ENCODE measurements around the gene MAB21L3. TPM values are rescaled to one million over a fixed set of nuclear protein-coding genes. Genes with fewer than 3 reads are reported as not detected.

Gene MAB21L3
- polyA plus RNA-seq (ENCODE audit: insufficient read length in 4 of 4) = under 1 TPM in 3 of 4 donors, not detected in 1; 0.38 to 0.79 (median 0.62) TPM

DNA sequence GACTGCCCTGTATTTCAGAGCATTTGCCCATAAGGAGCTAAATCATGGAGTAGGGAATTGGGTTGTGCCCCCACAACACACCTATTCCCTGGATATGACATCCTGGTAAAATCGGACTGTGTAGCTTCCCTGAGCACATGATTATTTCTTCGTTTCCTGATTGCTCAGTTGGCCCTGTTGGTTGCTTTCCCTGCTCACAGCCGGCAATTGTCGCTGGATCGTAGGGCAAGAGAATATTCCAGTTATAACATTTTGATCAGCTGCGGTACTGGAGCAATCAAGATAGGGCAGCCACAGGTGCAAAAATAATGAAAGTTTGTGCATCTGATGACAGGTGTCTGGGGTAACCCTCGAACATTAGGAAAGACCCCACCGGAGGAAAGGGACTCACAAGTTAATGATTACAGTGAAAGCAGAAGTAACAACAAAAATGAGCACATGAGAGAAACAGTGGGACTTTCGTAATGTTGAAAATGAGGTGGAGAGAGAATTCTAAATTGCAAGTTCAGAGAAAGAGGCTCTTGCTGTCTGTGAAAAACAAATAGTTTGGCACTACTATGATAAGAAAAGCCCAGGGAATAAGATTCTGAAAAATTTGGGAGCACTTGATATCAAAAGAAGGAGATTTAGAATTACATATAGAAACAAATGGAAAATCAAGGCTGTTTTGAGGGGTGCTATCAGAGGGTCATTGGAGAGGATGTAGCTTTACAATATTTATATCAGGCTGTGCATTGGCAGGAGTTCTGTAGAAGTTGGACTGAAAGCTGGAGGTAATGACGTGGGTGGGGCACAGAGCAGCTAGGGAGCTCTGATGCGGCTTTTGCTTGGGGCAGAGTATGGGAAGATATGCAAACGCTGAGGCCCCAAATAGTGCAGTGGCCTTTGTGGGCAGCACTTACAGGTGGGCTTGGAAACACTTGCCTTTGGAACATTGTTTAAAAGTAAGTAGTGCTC is at the start of gene MAB21L3:
MAB21L3 (plus strand) TSS at position 833 of the 957 bp plus-strand sequence. CDS start 1,217 bp downstream, outside the sequence.
- DNase-seq (ENCODE audit: low read depth in 4 of 4, low spot score in 3 of 4) = no peak

DNA sequence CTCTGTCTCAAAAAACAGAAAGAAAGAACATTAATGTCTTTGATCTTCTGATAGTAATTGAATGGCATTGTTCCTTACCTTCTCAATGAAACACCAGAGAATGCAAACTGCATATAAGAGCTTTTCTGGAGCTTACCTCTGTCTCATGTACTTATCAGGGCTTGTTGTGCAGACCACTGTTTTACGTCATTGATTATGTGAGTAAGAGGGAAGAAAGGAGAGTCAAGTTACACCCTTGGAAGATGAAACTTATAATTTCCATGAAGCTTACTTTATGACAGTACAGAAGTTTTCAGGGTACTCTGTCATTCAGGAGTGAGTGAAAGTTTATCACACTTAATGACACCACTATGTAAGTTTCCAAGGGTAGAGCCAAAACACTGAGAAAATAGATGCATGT is 49.0 kb upstream of the MAB21L3 start:
- DNase-seq (ENCODE audit: low read depth in 4 of 4, low spot score in 3 of 4) = no peak

DNA sequence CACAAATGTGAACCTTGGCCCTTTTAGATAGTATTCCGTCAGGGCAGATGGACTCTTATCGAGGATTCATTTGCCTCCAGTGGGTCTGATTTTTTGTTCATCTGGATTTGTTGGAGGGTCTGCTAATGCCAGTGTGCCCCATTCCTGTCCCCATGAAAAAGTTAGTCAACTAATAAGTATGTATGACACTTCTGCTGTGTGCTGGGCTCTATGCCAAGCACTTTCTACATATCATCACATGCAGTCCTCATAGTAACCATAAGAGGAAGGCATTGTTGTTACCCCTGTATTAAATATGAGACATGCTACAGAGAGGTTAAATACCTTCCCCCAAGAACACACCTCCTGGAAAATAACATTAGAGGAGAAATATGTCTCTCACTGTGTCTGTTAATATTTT is 46.6 kb upstream of the MAB21L3 start:
- no peak for DNase-seq (ENCODE audit: low read depth in 4 of 4, low spot score in 3 of 4)

DNA sequence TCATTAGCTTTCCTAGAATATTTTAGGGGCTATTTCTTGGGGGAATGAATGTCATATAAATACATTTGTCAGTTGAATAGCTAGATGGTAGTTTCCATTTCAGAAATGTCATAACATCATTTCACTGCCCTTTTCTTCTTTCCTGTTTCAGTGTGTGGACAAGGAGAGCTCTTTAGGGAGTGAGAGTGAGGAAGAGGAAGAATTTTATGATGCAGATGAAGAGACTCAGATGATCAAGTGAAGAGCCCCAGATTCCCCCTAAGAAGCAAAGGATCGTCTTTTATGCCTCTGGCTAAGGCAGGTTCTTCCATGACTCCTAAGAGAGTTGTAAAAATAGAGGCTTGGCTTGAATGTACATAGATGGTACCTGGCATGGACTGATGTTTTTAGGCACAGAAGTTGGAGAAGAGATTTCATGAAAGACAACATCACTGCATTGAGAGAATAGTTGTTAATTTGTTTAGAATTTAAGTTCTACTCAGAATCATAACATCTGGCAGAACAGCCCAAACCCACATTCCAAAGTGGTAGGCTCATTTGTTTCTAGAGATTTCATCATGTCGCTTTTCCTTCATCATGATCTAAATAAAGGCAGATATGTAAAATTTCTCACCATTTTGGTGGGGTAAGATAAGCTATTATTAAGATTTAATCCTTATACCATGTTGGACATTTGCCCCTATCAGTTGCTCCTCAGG is 44.2 kb upstream of the MAB21L3 start:
- no peak for DNase-seq (ENCODE audit: low read depth in 4 of 4, low spot score in 3 of 4)

DNA sequence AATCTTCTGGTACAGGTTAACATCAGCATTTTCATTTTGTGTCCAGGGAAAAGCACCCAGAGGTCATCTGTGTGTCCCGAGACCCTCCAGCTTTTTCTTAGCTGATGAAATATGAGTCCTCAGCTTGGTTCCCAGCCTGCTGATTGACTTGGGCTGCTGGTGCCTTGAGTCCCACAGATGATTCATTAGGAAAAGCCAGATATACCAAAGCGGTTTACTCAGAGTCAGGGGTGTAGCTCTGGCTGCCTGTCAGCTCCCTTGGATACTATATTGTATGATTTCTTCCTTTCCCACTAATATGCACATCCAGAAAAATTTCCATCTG is 43.7 kb upstream of the MAB21L3 start:
- no peak for DNase-seq (ENCODE audit: low read depth in 4 of 4, low spot score in 3 of 4)

DNA sequence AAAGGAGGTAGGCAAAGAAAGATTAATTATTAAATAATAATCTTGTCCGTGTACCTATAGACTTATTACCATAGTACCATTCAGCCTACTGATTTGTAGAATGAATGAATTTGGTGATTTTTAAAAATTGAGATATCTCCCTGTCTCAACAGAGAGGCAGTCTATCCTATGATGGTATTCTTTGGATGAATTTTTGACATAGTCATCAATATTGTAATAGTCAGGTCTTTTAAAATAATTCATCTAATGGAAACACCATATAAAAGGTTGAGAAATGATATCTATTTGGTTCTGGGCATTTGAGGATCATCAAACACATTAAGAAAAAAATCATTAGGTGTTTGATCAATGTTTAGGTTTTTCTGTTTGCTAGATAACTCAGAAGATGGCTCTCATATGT is 35.6 kb upstream of the MAB21L3 start:
- no peak for DNase-seq (ENCODE audit: low read depth in 4 of 4, low spot score in 3 of 4)

GRCh38 chr1:116075990-116076389 is 35.2 kb upstream of the MAB21L3 start:
- no peak for DNase-seq (ENCODE audit: low read depth in 4 of 4, low spot score in 3 of 4)

GRCh38 chr1:116076831-116077230 is 34.4 kb upstream of the MAB21L3 start:
- no peak for DNase-seq (ENCODE audit: low read depth in 4 of 4, low spot score in 3 of 4)

DNA sequence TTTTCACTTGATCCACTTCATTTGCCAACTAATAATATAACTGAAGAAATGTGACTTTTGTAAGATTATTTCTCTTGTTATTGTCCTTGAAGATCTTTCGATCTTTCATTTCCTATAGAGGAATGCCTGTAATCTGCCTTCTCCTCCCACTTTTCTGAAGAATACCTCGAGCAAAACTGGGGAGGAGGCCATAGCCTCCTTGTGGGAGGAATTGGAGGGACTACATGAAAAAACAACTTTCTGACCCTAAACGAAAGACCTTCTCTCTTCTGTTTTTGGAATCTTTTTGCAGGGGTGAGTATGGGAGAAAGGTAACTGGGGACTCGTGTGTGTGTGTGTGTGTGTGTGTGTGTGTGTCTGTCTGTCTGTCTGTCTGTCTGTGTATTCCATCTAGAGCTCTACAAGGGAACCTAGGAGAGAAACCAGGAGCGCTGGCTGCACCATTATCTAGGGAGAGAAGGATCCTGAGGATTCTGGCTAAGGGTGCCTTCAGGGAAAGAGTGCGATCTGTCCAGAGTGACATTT is 32.4 kb upstream of the MAB21L3 start:
- DNase-seq (ENCODE audit: low read depth in 4 of 4, low spot score in 3 of 4) = no peak

DNA sequence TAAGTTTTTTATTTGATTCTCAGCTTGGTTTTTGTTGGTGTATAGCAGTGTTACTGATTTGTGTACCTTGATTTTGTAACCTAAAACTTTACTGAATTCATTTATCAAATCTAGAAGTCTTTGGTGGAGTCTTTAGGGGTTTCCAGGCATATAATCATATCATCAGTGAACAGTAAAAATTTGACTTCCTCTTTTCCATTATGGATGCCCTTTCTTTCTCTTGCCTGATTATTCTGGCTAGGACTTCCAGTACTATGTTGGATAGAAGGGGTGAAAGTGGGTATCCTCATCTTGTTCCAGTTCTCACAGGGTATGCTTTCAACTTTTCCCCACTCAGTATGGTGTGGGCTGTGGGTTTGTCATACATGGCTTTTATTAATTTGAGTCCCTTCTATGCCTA is 23.6 kb upstream of the MAB21L3 start:
- no peak for DNase-seq (ENCODE audit: low read depth in 4 of 4, low spot score in 3 of 4)

- DNase-seq (ENCODE audit: low read depth in 4 of 4, low spot score in 3 of 4) = no peak
Observed at GRCh38 chr1:116089870-116090269, 21.3 kb upstream of the MAB21L3 start.

- no peak for DNase-seq (ENCODE audit: low read depth in 4 of 4, low spot score in 3 of 4)
Observed at GRCh38 chr1:116091083-116091482, 20.1 kb upstream of the MAB21L3 start.

- DNase-seq (ENCODE audit: low read depth in 4 of 4, low spot score in 3 of 4) = no peak
Observed at GRCh38 chr1:116092752-116093489, 18.3 kb upstream of the MAB21L3 start.

DNA sequence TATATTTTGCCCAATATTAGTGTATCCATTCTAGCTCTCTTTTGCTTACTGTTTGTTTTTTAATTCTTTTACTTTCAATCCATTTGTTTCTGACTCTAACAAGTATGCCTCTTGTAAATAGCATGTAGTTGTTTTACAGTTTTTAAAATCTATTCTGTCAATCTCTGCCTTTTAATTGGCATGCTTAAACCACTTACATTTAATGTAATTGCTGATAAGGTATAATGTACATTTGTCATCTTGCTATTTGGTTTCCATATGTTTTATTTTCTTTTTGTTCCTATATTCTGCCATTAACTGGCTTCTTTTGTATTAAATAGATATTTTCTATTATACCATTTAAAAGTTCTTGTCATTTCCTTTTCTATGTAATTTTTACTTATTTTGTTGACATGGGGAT is 16.2 kb upstream of the MAB21L3 start:
- no peak for DNase-seq (ENCODE audit: low read depth in 4 of 4, low spot score in 3 of 4)

DNA sequence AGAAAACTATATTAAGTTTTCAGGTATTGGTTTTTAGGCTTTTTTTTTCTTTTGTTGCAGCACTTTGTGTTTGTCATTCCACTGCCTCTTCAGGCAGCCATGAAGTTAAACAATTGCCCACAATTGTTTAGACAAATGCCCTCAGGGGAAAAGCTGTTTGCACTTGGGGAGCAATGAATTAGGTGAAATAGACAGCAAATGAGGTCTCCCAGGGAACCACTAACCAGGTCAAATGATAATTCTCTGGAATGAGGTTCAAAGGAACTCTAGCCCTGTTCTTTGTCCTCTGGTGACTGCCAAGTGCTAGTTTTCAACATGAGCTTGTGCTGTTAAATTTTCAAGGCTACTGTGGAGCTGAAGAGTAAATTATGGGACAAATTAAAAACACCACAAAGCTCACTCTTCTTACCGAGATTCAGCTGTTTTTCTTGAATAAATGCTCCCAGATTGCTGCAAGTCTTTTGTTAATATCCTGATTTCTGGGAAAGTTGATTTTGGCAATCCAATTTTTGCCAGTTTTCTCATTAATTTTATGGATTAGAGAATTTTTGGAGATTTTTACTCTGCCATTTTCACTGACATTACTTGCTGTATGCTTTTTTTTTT is 15.1 kb upstream of the MAB21L3 start:
- no peak for DNase-seq (ENCODE audit: low read depth in 4 of 4, low spot score in 3 of 4)

DNA sequence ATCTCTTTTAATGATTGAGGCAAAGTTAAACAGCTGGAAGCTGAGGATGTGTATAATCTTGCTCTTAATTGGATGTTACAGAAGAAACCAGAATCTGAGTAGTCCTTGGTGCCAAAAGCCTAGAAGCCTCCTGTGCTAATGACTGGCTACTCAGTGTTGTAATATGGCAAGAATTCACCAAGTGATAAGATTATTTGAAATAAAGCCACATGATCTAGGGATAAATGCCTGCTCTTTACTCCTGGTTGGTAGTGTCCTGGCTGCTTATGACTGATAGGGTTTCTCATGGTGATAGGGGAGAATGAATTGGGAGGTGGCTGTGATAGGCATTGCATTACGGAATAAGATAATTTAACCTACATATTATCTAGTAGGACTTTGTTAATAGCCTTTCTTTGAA is 13.6 kb upstream of the MAB21L3 start:
- DNase-seq (ENCODE audit: low read depth in 4 of 4, low spot score in 3 of 4) = no peak

DNA sequence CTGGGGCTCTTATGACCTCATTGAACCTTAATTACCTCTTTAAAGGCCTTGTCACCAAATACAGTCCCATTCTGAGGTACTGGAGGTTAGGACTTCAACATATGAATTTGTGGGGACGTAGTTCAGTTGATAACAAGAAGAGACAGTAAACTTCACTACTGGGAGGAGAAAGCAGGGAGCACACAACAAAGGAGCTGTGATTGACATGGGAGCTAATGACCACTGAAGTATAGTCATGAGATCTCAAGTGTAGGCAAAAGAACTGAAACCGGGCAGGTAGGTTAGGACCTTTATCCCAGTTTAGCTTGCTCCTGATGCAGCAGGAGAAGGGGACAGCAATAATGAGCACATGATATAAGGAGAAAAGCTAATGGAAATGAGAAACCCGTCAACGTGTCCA is 11.8 kb upstream of the MAB21L3 start:
- DNase-seq (ENCODE audit: low read depth in 4 of 4, low spot score in 3 of 4) = no peak

- no peak for DNase-seq (ENCODE audit: low read depth in 4 of 4, low spot score in 3 of 4)
Observed at GRCh38 chr1:116099919-116100318, 11.3 kb upstream of the MAB21L3 start.

GRCh38 chr1:116104667-116105066 is 6.5 kb upstream of the MAB21L3 start:
- no peak for DNase-seq (ENCODE audit: low read depth in 4 of 4, low spot score in 3 of 4)

DNA sequence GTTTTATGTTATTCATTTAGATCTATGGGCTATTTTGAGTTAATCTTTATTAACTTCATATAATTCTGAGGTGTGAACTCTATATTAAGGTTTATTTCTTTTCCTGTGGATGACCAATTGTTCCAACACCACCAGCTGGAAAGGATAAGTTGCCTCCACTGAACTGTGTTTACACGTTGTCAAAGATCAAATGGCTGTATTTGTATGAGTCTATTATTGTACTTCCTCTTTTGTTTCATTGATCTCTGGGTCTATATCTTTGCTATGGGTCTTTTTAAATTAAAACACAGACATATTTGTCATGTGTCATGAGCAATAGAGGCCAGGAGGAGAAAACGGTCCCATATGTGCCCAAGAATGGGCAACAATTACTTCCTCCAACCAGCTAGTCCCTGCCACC is 5.2 kb upstream of the MAB21L3 start:
- no peak for DNase-seq (ENCODE audit: low read depth in 4 of 4, low spot score in 3 of 4)

- no peak for DNase-seq (ENCODE audit: low read depth in 4 of 4, low spot score in 3 of 4)
Observed at GRCh38 chr1:116106646-116107045, 4.6 kb upstream of the MAB21L3 start.

Data from left renal pelvis (tissue), 4 donors.